GM12892 (cell line): Measurements from ENCODE around the gene CD8B.
"Not testable (repeated sequence)": the region's sequence is repeated elsewhere in the genome, so short reads cannot be mapped to it uniquely, and the experiment has no call there.

Experiments used
- POLR2A ChIP-seq: IDR thresholded peaks from 2 replicates; pipeline ENCODE4 v1.6.1; 2011; ENCODE audit warnings: low read depth, low read length, control low read depth
- POLR2AphosphoS5 ChIP-seq: IDR thresholded peaks from 2 replicates; pipeline ENCODE4 v1.6.1; 2011; ENCODE audit warnings: low read depth, low read length, control low read depth
- TAF1 ChIP-seq: IDR thresholded peaks from 2 replicates; pipeline ENCODE4 v1.6.1; 2011; ENCODE audit warnings: low read depth, mild to moderate bottlenecking, control low read depth, low read length, borderline replicate concordance

DNA sequence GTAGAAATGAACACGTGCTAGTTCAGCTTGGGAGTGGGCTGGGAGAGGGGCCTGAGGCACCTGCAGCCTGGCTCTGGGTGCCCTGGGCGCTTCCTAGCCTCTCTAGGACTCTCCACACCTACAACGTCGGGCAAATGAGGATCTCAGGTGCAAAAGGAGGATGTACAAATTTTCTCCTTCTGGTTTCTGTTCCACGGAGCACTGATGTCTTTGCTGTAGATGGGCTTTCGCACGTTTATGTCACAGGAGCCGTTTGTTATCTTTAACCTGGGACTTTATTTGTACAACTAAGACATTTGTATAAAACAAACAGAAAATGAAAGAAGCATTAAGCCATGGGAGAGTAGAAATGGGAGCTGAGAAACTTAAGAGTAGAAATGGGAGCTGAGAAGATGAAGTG is 20.4 kb downstream of the CD8B start:
- not testable (repeated sequence) for TF ChIP-seq POLR2AphosphoS5, POLR2A, TAF1
